ENCODE results near the gene ATP6V0C. TPM values are rescaled to one million over a fixed set of nuclear protein-coding genes. Genes with fewer than 3 reads are reported as not detected.
A peak's percentile ranks its signal among the peaks of the same experiment; 100 is the strongest.

Gene ATP6V0C
- polyA plus RNA-seq, 1 experiment, result 11.0 TPM

DNA sequence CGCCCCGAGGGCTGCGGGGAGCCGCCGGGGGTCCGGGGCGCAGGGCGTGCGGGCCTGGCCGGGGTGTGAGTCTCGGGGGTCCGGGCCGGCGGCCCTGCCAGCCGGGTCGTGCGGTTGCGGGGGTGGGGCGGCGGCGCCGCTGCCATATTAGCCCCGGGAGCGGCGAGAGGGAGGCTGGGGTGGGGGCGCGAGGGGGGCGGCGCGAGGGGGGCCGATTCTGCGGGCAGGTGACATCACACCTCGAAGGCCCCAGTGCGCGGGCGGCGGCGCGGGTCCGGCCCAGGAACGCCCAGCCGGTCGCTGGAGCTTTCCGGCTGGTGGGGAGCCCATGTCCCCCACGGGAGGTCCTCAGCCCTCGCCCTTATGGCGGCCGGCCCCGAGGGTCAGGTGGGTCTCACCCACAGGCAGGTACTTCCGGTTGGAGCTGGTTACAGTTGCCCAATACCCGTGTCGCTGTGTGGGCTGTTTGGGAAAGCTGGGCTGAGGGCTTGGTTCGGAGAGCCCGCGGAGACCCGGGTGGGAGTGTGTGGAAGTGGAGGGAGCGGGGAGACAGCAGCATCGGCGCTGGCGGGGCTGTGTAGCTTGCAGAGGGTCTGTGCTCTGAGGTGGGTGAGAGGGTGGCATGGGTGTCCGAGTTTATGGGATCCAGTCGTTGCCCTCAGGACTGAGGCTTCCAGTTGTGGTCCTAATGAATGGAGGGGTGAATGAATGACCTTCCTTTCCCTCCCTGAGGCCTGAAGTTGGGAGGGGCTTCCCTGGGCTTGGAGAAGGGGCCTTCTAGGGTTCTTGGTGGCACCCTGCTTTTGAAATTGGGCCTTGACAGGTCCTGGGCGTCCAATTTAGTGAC lies 804 bp downstream of the ATP6V0C start:
- CTCF ChIA-PET, result no interaction called here
- TF ChIP-seq, protein P1, sequence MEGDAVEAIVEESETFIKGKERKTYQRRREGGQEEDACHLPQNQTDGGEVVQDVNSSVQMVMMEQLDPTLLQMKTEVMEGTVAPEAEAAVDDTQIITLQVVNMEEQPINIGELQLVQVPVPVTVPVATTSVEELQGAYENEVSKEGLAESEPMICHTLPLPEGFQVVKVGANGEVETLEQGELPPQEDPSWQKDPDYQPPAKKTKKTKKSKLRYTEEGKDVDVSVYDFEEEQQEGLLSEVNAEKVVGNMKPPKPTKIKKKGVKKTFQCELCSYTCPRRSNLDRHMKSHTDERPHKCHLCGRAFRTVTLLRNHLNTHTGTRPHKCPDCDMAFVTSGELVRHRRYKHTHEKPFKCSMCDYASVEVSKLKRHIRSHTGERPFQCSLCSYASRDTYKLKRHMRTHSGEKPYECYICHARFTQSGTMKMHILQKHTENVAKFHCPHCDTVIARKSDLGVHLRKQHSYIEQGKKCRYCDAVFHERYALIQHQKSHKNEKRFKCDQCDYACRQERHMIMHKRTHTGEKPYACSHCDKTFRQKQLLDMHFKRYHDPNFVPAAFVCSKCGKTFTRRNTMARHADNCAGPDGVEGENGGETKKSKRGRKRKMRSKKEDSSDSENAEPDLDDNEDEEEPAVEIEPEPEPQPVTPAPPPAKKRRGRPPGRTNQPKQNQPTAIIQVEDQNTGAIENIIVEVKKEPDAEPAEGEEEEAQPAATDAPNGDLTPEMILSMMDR (IDR thresholded peaks at IDR 0.05; ENCODE audit: low read depth, low read length), result no peak
- no peak for DNase-seq (ENCODE audit: low read depth, low spot score)
- POLR2A ChIA-PET, result interaction anchor here (1.0 to 1.2 kb wide), 4 partner anchors 13 to 55 kb away, joined by 3 to 6 read pairs (median 3); partner anchors contain the start of genes PDPK1 and TEDC2
- Histone ChIP-seq H3K4me3 (ENCODE audit: low read depth, low read length) (peak overlapping the region; percentile 70), H3K27me3 (ENCODE audit: control insufficient read depth, insufficient read depth, low read length) (no peaks in the 10 kb centered on the region), H3K9me3 (ENCODE audit: control insufficient read depth, insufficient read depth, low read length) (peaks cover 4% of the 10 kb centered on the region; the same call in 1 of the 2 replicates), H3K27ac (ENCODE audit: low read depth, low read length) (no peak overlapping the region)

DNA sequence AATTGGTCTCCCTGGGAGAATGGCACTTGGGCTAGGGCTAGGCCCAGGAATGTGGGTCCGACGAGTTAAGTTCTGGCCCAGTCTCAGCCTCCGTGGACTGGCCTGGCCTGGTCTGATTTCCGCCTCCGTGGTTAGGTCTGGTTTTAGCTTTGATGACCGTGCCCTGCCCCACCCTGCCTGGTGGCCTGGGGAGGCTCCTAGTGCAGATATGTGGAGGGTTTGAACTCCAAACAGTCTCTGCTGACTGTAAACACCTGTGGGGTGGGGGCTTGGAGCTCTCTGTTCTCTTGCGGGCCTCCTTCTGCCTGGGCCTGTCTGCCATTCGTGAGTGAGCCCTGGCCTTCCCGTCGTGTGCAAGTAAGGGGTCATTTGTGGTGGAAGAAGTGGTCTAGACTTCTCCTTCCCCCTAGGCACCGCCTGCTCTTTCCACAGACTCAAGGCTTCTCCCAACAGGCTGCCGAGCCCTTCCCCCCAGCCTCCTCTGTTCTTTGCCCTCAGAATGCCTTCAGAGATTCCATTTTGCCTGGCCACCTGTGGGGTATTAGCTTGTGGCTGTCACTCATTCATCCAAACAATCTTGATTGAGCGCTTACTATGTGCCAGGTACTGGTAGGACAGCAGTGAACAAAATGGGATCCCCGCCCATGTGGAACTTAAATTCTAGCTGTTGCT lies 1.6 kb downstream of the ATP6V0C start:
- TF ChIP-seq, protein P1 (IDR thresholded peaks at IDR 0.05; ENCODE audit: low read depth, low read length), result no peak
- no peak for DNase-seq (ENCODE audit: low read depth, low spot score)
- H3K27me3 ChIP-seq (ENCODE audit: control insufficient read depth, insufficient read depth, low read length), result no peaks in the 10 kb centered on the region
- ChIA-PET POLR2A (no interaction called here), CTCF (interaction anchor here (1.1 kb wide), 1 partner anchor 14 kb away, joined by 3 read pairs; no protein-coding TSS in a partner anchor)
- H3K4me3 ChIP-seq (ENCODE audit: low read depth, low read length), result peak overlapping the region; percentile 70
- H3K27ac ChIP-seq (ENCODE audit: low read depth, low read length), result no peak overlapping the region
- H3K9me3 ChIP-seq (ENCODE audit: control insufficient read depth, insufficient read depth, low read length), result peaks cover 4% of the 10 kb centered on the region; the same call in 1 of the 2 replicates

DNA sequence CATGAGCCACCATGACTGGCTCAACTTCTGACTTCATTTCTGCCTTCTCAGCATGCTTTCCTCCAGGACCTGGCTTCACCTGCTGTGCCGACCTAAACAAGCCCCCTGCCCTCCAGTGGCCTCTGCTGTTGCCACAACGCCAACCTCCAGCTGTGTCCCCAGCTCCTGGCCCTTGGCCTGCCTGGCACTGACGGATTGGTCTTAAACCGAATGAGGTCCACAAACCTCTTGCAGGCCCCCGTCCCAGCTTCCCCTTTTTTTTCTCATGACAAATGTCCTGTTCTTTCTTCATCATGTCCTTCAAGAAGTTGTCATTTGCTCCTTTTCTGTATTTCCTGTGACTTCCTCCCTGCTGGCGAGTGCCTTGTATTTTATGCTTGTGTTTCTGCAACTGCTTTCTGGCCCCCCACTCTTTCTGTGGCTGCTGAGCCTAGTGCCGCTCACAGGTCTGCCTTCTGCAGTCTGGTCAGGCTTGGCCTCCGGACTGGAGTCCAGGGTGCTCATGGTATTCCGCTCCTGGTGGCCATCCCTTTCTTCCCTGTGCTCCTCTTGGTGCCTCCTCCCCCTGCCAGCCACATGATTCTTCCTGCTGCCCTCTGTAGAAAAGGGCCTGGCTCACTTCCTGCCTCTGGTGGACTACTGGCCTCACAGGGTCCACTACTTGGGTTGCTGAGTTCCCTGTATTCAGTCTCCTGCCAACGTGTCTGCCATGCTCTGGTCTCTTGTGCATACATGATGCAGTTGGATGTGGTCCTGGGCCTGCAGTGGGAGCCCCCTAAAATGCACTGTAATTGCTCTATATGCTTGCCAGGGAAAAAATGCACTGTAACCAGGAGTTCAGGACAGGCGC lies 2.9 kb downstream of the ATP6V0C start:
- Histone ChIP-seq H3K9me3 (ENCODE audit: control insufficient read depth, insufficient read depth, low read length) (peaks cover 4% of the 10 kb centered on the region; the same call in 1 of the 2 replicates), H3K27ac (ENCODE audit: low read depth, low read length) (peak overlapping the region; percentile 11), H3K4me3 (ENCODE audit: low read depth, low read length) (peak overlapping the region; percentile 27), H3K27me3 (ENCODE audit: control insufficient read depth, insufficient read depth, low read length) (no peaks in the 10 kb centered on the region)
- CTCF ChIA-PET, result interaction anchor here (1.1 kb wide), 1 partner anchor 15 kb away, joined by 3 read pairs; no protein-coding TSS in a partner anchor
- POLR2A ChIA-PET, result no interaction called here
- no peak for DNase-seq (ENCODE audit: low read depth, low spot score)
- TF ChIP-seq, protein P1 (IDR thresholded peaks at IDR 0.05; ENCODE audit: low read depth, low read length), result no peak

DNA sequence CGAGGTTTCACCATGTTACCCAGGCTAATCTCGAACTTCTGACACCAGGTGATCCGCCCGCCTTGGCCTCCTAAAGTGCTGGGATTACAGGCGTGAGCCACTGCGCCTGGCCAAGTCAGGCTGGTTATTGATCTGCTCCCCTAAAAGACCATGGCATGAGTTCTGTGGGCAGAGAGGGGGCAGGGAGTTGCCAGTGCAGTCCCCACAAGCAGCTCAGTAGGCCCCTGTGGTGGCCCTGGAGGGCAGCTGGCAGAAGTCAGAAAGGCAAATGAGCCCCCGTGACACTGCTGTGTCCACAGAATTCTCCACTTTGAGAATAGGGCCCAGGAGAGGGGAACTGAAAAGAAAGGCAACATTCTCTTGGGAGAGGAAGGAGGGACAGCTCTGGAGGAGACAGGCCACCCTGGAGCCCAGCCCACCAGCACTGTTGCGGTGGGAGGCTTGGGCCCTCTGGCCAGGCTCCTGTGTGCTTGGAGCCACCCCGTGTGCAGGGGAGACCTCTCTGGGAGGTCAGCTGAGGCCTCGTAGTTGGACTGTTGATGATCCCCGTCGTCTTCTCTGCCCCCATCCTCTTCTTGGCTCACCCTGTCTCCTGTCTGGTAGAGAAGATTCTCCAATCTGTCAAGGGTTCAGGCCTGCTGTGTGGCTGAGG lies 4.3 kb downstream of the ATP6V0C start:
- Histone ChIP-seq H3K4me3 (ENCODE audit: low read depth, low read length) (no peak overlapping the region), H3K27ac (ENCODE audit: low read depth, low read length) (peak overlapping the region; percentile 39), H3K27me3 (ENCODE audit: control insufficient read depth, insufficient read depth, low read length) (no peaks in the 10 kb centered on the region), H3K9me3 (ENCODE audit: control insufficient read depth, insufficient read depth, low read length) (peaks cover 4% of the 10 kb centered on the region; the same call in 1 of the 2 replicates)
- no peak for DNase-seq (ENCODE audit: low read depth, low spot score)
- POLR2A ChIA-PET, result no interaction called here
- CTCF ChIA-PET, result no interaction called here
- TF ChIP-seq, protein P1 (IDR thresholded peaks at IDR 0.05; ENCODE audit: low read depth, low read length), result no peak

Measured in AG04450 (cell line).